Fibroblast of lung (primary cell): ENCODE results near the gene EMID1. TPM values are rescaled to one million over a fixed set of nuclear protein-coding genes. Genes with fewer than 3 reads are reported as not detected.
A peak's percentile ranks its signal among the peaks of the same experiment; 100 is the strongest.

Source experiments
- DNase-seq, 2 donors: peaks; one replicate each; pipeline versions ENCODE4 v3.0.0 to v3.0.0-alpha.2; 2010; ENCODE audit warnings: low read depth in 2 of 2
- H2AFZ ChIP-seq: 2 replicates; pipeline ENCODE4 v1.5.1; 2012; ENCODE audit warnings: low read length, control low read depth, inconsistent platforms
- H3K27ac ChIP-seq: 2 replicates; pipeline ENCODE4 v1.5.1; 2011; ENCODE audit warnings: low read length, control low read depth; ENCODE audit not compliant: insufficient read depth
- H3K27me3 ChIP-seq: 2 replicates; pipeline ENCODE4 v1.5.1; 2011; ENCODE audit warnings: mild to moderate bottlenecking, low read length; ENCODE audit not compliant: control insufficient read depth, insufficient read depth
- H3K36me3 ChIP-seq: 2 replicates; pipeline ENCODE4 v1.5.1; 2011; ENCODE audit warnings: low read length; ENCODE audit not compliant: control insufficient read depth, insufficient read depth
- H3K4me1 ChIP-seq: 2 replicates; pipeline ENCODE4 v1.5.1; 2011; ENCODE audit warnings: low read length; ENCODE audit not compliant: control insufficient read depth, insufficient read depth; ENCODE audit errors: extremely low read depth
- H3K4me2 ChIP-seq: 2 replicates; pipeline ENCODE4 v1.5.1; 2011; ENCODE audit warnings: low read length, control low read depth; ENCODE audit not compliant: insufficient read depth; ENCODE audit errors: extremely low read depth
- H3K4me3 ChIP-seq, 4 experiments: fragments of 200-600 bp in 1 of 4; sonication (generic) in 1 of 4; replicated peaks in 1 of 4; 2 replicates each; pipeline ENCODE4 v1.5.1; 2011 to 2016; ENCODE audit warnings: low read length in 4 of 4, low read depth in 3 of 4, mild to moderate bottlenecking in 3 of 4, control low read depth in 2 of 4, inconsistent platforms in 1 of 4, mixed read lengths in 1 of 4; ENCODE audit not compliant: insufficient read depth in 1 of 4; ENCODE audit errors: control extremely low read depth in 1 of 4
- H3K79me2 ChIP-seq: 2 replicates; pipeline ENCODE4 v1.5.1; 2012; ENCODE audit warnings: mild to moderate bottlenecking, low read length, inconsistent platforms; ENCODE audit not compliant: control insufficient read depth, insufficient read depth
- H3K9ac ChIP-seq: 2 replicates; pipeline ENCODE4 v1.5.1; 2011; ENCODE audit warnings: mild to moderate bottlenecking, low read length, control low read depth; ENCODE audit not compliant: insufficient read depth
- H3K9me3 ChIP-seq: 2 replicates; pipeline ENCODE4 v1.5.1; 2012; ENCODE audit warnings: low read depth, low read length; ENCODE audit not compliant: control insufficient read depth, insufficient read depth
- H4K20me1 ChIP-seq: 2 replicates; pipeline ENCODE4 v1.5.1; 2011; ENCODE audit warnings: low read length; ENCODE audit not compliant: control insufficient read depth, insufficient read depth; ENCODE audit errors: extremely low read depth
- CTCF ChIP-seq, 2 donors: IDR thresholded peaks in 1 of 2; conservative IDR thresholded peaks in 1 of 2; 1 replicate in 1 of 2; 2 replicates in 1 of 2; pipeline ENCODE4 v1.5.1; 2011 to 2012; ENCODE audit warnings: low read length in 2 of 2, control low read depth in 1 of 2, inconsistent platforms in 1 of 2, low read depth in 1 of 2, mild to moderate bottlenecking in 1 of 2
- EZH2 ChIP-seq: IDR thresholded peaks from 2 replicates; pipeline ENCODE4 v1.5.1; 2012; ENCODE audit warnings: low read length, control low read depth, mild to moderate bottlenecking; ENCODE audit errors: missing control alignments
- polyA plus RNA-seq, 2 donors: library from polyadenylated mRNA; depleted of rRNA in 1 of 2; stranded (reverse) in 1 of 2; unstranded in 1 of 2; fragments of >200 nt; gene quantifications; 2 replicates each; pipeline ENCODE4 v1.2.1, GENCODE V29; 2011 to 2012; ENCODE audit warnings: missing spikeins in 1 of 2
- total RNA-seq: library from RNA; depleted of rRNA; stranded (reverse); fragments of >200 nt; gene quantifications from 2 replicates; pipeline ENCODE4 v1.2.1, GENCODE V29; 2014

The EMID1 gene
- total and polyA plus RNA-seq, 2 donors (not counting 1 experiment from before 2014, with no cell fraction given), result 0.50 TPM; not detected in 1

- Histone ChIP-seq H3K9me3 (no peaks in the 10 kb centered on the region), H3K4me1 (peaks cover 6% of the 10 kb centered on the region), H3K36me3 (no peaks in the 10 kb centered on the region), H2AFZ (no peak overlapping the region), H3K27ac (no peak overlapping the region), H3K9ac (no peak overlapping the region), H3K27me3 (peaks cover 9% of the 10 kb centered on the region), H4K20me1 (no peaks in the 10 kb centered on the region), H3K4me2 (peak overlapping the region; percentile 32), H3K4me3 (no peak overlapping the region), H3K79me2 (no peaks in the 10 kb centered on the region)
- DNase-seq, result peak; percentile 5 to 71
- no peak for TF ChIP-seq EZH2
- TF ChIP-seq CTCF (conservative IDR thresholded peaks at IDR 0.05 in 1 of 2, IDR thresholded peaks at IDR 0.05 in 1 of 2; ENCODE audit: low read depth in 1 of 2, low read length in 2 of 2), result no peak
Observed at GRCh38 chr22:29225422-29226090, 19.9 kb downstream of the EMID1 start.

DNA sequence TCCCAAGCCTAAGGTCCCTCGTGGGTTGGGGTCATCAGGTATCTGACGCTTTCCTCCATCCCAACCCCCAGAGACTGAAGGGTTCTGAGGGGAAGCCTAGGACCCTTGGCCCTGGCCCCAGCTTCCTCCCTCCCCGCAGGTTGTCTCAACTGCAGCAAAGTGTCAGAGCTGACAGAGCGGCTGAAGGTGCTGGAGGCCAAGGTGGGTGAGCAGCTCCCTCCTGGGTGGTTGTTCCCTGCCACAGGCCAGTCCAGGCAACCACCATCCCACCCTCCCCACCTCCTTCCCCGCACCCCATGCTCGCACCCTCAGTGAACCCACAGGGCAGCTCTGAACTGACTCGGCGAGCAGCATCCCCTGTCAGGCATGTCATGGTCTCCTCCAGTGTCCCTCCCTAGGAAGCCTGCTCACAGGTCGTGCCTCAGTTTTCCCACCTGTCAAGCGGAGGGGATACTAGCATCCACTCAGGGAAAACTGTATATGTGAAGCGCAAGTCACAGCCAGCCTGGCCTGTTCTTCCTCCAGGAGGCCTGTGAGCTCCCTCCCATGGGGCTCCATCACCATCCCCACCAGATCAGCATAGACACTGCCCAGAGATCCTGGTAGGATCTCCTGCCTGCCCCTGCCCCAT lies 20.8 kb downstream of the EMID1 start:
- H3K4me2 ChIP-seq, result no peak overlapping the region
- no peak for TF ChIP-seq EZH2
- no peak for TF ChIP-seq CTCF (conservative IDR thresholded peaks at IDR 0.05 in 1 of 2, IDR thresholded peaks at IDR 0.05 in 1 of 2; ENCODE audit: low read depth in 1 of 2, low read length in 2 of 2)
- H3K27me3 ChIP-seq, result peaks cover 9% of the 10 kb centered on the region
- no peak overlapping the region for H2AFZ ChIP-seq
- no peak overlapping the region for H3K9ac ChIP-seq
- no peaks in the 10 kb centered on the region for H3K79me2 ChIP-seq
- H4K20me1 ChIP-seq, result no peaks in the 10 kb centered on the region
- H3K36me3 ChIP-seq, result no peaks in the 10 kb centered on the region
- H3K27ac ChIP-seq, result no peak overlapping the region
- DNase-seq, result no peak
- H3K4me1 ChIP-seq, result peaks cover 6% of the 10 kb centered on the region
- no peak overlapping the region for H3K4me3 ChIP-seq
- H3K9me3 ChIP-seq, result no peaks in the 10 kb centered on the region

- no peak for DNase-seq
- H3K9ac ChIP-seq, result no peak overlapping the region
- H3K27me3 ChIP-seq, result peaks cover under 1% of the 10 kb centered on the region
- H3K4me3 ChIP-seq, result no peak overlapping the region
- H3K79me2 ChIP-seq, result no peaks in the 10 kb centered on the region
- H3K36me3 ChIP-seq, result no peaks in the 10 kb centered on the region
- no peak overlapping the region for H3K4me2 ChIP-seq
- H3K9me3 ChIP-seq, result no peaks in the 10 kb centered on the region
- no peaks in the 10 kb centered on the region for H4K20me1 ChIP-seq
- no peak overlapping the region for H3K27ac ChIP-seq
- no peaks in the 10 kb centered on the region for H3K4me1 ChIP-seq
- no peak overlapping the region for H2AFZ ChIP-seq
- TF ChIP-seq EZH2 (no peak), CTCF (conservative IDR thresholded peaks at IDR 0.05 in 1 of 2, IDR thresholded peaks at IDR 0.05 in 1 of 2; ENCODE audit: low read depth in 1 of 2, low read length in 2 of 2) (no peak)
Observed at GRCh38 chr22:29230972-29231875, 25.5 kb downstream of the EMID1 start.
